ENCODE results near the gene ZNRD2.

Gene ZNRD2

GRCh38 chr11:65590240-65590738 lies 20.0 kb downstream of the ZNRD2 start:
- no peak for FAIRE-seq

GRCh38 chr11:65591939-65592857 lies 21.9 kb downstream of the ZNRD2 start:
- no peak for FAIRE-seq

GRCh38 chr11:65592858-65593517 lies 22.7 kb downstream of the ZNRD2 start:
- no peak for FAIRE-seq

GRCh38 chr11:65593518-65594414 lies 23.5 kb downstream of the ZNRD2 start:
- no peak for FAIRE-seq

GRCh38 chr11:65595131-65595530 lies 24.9 kb downstream of the ZNRD2 start:
- no peak for FAIRE-seq

- no peak for FAIRE-seq
Observed at GRCh38 chr11:65595543-65596281, 25.4 kb downstream of the ZNRD2 start, which contains the start of gene KCNK7. KCNK7 (minus strand) TSS chr11:65595800; CDS start chr11:65595772, 28 bp downstream.

GRCh38 chr11:65596520-65596919 lies 26.2 kb downstream of the ZNRD2 start:
- no peak for FAIRE-seq

- FAIRE-seq, result no peak
Observed at GRCh38 chr11:65598258-65598699, 28.0 kb downstream of the ZNRD2 start.

- no peak for FAIRE-seq
Observed at GRCh38 chr11:65599216-65599954, 29.1 kb downstream of the ZNRD2 start.

GRCh38 chr11:65599955-65600246 lies 29.6 kb downstream of the ZNRD2 start:
- FAIRE-seq, result no peak

- FAIRE-seq, result no peak
Observed at GRCh38 chr11:65604258-65604657, 34.0 kb downstream of the ZNRD2 start.

GRCh38 chr11:65606876-65607613 lies 36.8 kb downstream of the ZNRD2 start:
- peak; percentile 79 for FAIRE-seq

- no peak for FAIRE-seq
Observed at GRCh38 chr11:65607614-65608426, 37.5 kb downstream of the ZNRD2 start.

- no peak for FAIRE-seq
Observed at GRCh38 chr11:65609229-65609628, 39.0 kb downstream of the ZNRD2 start.

GRCh38 chr11:65609665-65610064 lies 39.4 kb downstream of the ZNRD2 start:
- no peak for FAIRE-seq

- FAIRE-seq, result no peak
Observed at GRCh38 chr11:65610404-65610803, 40.1 kb downstream of the ZNRD2 start.

GRCh38 chr11:65611028-65611757 lies 40.9 kb downstream of the ZNRD2 start:
- no peak for FAIRE-seq

GRCh38 chr11:65611758-65612603 lies 41.7 kb downstream of the ZNRD2 start:
- no peak for FAIRE-seq
